Measurements from ENCODE around the gene CDK4. TPM values are rescaled to one million over a fixed set of nuclear protein-coding genes. Genes with fewer than 3 reads are reported as not detected.
"Not testable (repeated sequence)": the region's sequence is repeated elsewhere in the genome, so short reads cannot be mapped to it uniquely, and the experiment has no call there.

Gene CDK4
- total RNA-seq, 4 donors from 2014 or later: 42.8 to 96.9 (median 60.4) TPM

DNA sequence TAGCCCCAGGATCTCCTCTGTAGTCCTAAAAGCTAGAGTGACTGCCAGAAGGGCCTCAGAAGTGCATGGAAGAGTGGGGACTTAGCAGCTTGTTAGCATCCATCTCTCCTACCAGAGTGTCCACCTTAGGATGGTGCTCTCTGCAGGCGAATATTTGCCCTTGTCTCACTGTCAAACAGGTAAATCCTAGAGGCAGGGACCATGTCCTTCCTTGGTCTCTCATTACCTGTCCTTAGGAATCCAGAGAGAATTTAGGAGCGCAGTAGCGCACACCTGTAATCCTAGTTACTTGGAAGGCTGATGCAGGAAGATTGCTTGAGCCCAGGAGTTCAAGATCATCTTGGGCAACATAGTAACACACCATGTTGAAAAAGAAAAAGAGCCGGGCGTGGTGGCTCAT, 35.0 kb downstream of the CDK4 start:
- Histone ChIP-seq H3K36me3 (peaks cover 16 to 99% (median 58%) of the 10 kb centered on the region in 3 donors), H3K4me3 (no peak overlapping the region), H3K4me1 (no peaks in the 10 kb centered on the region), H3K27ac (no peak overlapping the region), H3K9me3 (no peaks in the 10 kb centered on the region), H3K27me3 (no peaks in the 10 kb centered on the region)
- 88 to 100% methylated on average over 1 to 3 of the region's 5 CpGs for WGBS, 2 donors
- DNase-seq: no peak
- intact Hi-C loops (cut with DNase I): no loop called here
- TF ChIP-seq POLR2A (IDR thresholded peaks at IDR 0.05): no peak
- TF ChIP-seq, protein P1, sequence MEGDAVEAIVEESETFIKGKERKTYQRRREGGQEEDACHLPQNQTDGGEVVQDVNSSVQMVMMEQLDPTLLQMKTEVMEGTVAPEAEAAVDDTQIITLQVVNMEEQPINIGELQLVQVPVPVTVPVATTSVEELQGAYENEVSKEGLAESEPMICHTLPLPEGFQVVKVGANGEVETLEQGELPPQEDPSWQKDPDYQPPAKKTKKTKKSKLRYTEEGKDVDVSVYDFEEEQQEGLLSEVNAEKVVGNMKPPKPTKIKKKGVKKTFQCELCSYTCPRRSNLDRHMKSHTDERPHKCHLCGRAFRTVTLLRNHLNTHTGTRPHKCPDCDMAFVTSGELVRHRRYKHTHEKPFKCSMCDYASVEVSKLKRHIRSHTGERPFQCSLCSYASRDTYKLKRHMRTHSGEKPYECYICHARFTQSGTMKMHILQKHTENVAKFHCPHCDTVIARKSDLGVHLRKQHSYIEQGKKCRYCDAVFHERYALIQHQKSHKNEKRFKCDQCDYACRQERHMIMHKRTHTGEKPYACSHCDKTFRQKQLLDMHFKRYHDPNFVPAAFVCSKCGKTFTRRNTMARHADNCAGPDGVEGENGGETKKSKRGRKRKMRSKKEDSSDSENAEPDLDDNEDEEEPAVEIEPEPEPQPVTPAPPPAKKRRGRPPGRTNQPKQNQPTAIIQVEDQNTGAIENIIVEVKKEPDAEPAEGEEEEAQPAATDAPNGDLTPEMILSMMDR (IDR thresholded peaks at IDR 0.05): no peak

DNA sequence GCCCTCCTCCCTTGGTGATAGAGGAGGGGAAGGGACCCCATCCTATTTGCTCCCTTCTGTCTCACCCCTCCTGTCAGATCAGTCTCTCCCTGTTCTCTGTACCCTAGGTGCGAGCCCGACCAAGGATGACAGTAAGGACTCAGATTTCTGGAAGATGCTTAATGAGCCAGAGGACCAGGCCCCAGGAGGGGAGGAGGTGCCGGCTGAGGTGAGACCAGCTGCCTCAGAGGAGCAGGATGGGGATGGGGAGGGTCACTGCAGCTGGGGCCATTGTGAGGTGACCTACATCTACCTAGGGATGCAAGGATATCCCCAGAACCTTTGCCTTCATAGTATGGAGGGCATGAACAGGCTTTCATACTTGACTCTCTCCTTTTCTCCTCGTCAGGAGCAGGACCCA, 35.8 kb downstream of the CDK4 start:
- WGBS, 2 donors: 100% methylated on average over 2 to 3 of the region's 4 CpGs
- no peak for DNase-seq
- intact Hi-C loops (cut with DNase I): no loop called here
- H3K27ac ChIP-seq: no peak overlapping the region
- H3K9me3 ChIP-seq: no peaks in the 10 kb centered on the region
- H3K27me3 ChIP-seq: no peaks in the 10 kb centered on the region
- no peak for TF ChIP-seq POLR2A (IDR thresholded peaks at IDR 0.05)
- TF ChIP-seq, protein P1 (IDR thresholded peaks at IDR 0.05): no peak
- no peaks in the 10 kb centered on the region for H3K4me1 ChIP-seq
- peaks cover 16 to 98% (median 53%) of the 10 kb centered on the region in 3 donors for H3K36me3 ChIP-seq
- H3K4me3 ChIP-seq: no peak overlapping the region

DNA sequence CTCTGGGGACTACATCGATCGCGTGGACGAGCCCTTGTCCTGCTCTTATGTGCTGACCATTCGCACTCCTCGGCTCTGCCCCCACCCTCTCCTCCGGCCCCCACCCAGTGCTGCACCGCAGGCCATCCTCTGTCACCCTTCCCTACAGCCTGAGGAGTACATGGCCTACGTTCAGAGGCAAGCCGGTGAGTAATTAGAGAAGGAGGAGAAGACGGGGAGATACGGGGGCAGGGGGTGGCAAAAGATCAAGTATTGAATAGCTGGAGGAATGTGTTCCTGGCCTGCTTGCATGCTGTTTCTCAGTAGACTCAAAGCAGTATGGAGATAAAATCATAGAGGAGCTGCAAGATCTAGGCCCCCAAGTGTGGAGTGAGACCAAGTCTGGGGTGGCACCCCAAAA, 36.3 kb downstream of the CDK4 start:
- peaks cover 16 to 98% (median 49%) of the 10 kb centered on the region in 3 donors for H3K36me3 ChIP-seq
- H3K27me3 ChIP-seq: no peaks in the 10 kb centered on the region
- no peaks in the 10 kb centered on the region for H3K4me1 ChIP-seq
- intact Hi-C loops (cut with DNase I): no loop called here
- no peaks in the 10 kb centered on the region for H3K9me3 ChIP-seq
- no peak for TF ChIP-seq POLR2A (IDR thresholded peaks at IDR 0.05)
- TF ChIP-seq, protein P1 (IDR thresholded peaks at IDR 0.05): no peak
- WGBS, 2 donors: 90 to 96% methylated on average over 4 to 12 of the region's 12 CpGs
- no peak for DNase-seq
- H3K27ac ChIP-seq: no peak overlapping the region
- no peak overlapping the region for H3K4me3 ChIP-seq

- peaks cover 16 to 96% (median 43%) of the 10 kb centered on the region in 3 donors for H3K36me3 ChIP-seq
- DNase-seq; H3K4me3 ChIP-seq; H3K9me3 ChIP-seq; intact Hi-C loops (cut with DNase I); H3K27me3 ChIP-seq; H3K4me1 ChIP-seq; H3K27ac ChIP-seq: not testable (repeated sequence)
- 81 to 91% methylated on average over 6 of the region's 6 CpGs for WGBS, 2 donors
Measured at GRCh38 chr12:57715036-57715748, 36.9 kb downstream of the CDK4 start.

GRCh38 chr12:57713209-57713608, 38.9 kb downstream of the CDK4 start:
- peaks cover 14 to 90% (median 25%) of the 10 kb centered on the region in 3 donors for H3K36me3 ChIP-seq

More at GRCh38 chr12:57713209-57713608, 38.9 kb downstream of the CDK4 start:
- H3K27me3 ChIP-seq: no peaks in the 10 kb centered on the region
- TF ChIP-seq, protein P1 (IDR thresholded peaks at IDR 0.05): no peak
- no peak for TF ChIP-seq POLR2A (IDR thresholded peaks at IDR 0.05)
- H3K4me1 ChIP-seq: no peaks in the 10 kb centered on the region
- no peaks in the 10 kb centered on the region for H3K9me3 ChIP-seq
- intact Hi-C loops (cut with DNase I): no loop called here
- no peak overlapping the region for H3K4me3 ChIP-seq
- 80 to 88% methylated on average over 1 to 5 of the region's 5 CpGs for WGBS, 2 donors
- DNase-seq: no peak
- no peak overlapping the region for H3K27ac ChIP-seq

All from esophagus squamous epithelium (tissue), 5 donors.